CD4-positive, alpha-beta T cell treated with Interleukin-6 for 4 hours (primary cell): ENCODE data around the gene POLN.
"Not testable (repeated sequence)": the region's sequence is repeated elsewhere in the genome, so short reads cannot be mapped to it uniquely, and the experiment has no call there.

ENCODE experiments used
- DNase-seq: peaks from one replicate; pipeline ENCODE4 v3.0.0-alpha.2; 2020; ENCODE audit warnings: mixed read lengths

Gene POLN

DNA sequence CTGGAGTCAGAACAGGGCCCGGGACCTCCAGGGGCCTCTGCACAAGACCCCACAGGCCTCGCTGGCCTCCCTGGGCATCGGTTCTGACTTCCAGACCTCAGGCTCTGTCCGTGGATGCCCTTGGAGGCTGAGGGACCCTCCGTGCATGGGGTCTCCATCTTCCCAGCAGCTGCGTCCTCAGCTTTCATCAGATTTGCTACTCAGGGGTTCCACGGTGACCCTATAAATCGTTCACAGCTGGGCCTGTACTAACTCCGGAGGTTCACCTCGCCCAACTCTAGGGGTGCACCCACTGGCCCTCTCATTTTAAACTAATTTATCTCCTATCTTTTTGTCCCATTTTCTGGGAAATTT is 33.1 kb upstream of the POLN start:
- not testable (repeated sequence) for DNase-seq

- DNase-seq: no peak
Measured at GRCh38 chr4:2274320-2275043, 32.6 kb upstream of the POLN start.

GRCh38 chr4:2273657-2274319 is 31.9 kb upstream of the POLN start:
- DNase-seq: no peak

DNA sequence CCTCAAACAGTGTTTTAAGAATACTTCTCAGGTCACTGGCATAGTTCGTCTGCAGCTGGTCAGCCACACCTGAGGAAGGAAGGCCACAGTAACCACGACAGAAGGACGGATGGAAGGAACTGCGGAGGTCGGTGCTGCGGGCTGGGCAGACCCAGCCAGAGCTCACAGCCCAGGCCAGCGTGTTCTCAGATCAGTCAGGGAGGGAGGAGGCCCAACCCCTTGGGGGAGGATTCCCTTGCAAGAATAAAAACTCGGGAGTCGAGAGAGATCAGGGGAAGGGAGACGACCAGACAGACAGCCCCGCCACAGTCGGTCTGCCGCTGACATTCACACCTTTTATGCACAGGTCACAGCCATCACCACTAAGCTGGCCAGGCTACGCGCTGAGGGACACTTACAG is 31.3 kb upstream of the POLN start:
- DNase-seq: no peak

GRCh38 chr4:2272828-2273120 is 30.9 kb upstream of the POLN start:
- DNase-seq: no peak

GRCh38 chr4:2272026-2272827 is 30.3 kb upstream of the POLN start:
- no peak for DNase-seq

GRCh38 chr4:2271279-2272025 is 29.5 kb upstream of the POLN start:
- no peak for DNase-seq

DNA sequence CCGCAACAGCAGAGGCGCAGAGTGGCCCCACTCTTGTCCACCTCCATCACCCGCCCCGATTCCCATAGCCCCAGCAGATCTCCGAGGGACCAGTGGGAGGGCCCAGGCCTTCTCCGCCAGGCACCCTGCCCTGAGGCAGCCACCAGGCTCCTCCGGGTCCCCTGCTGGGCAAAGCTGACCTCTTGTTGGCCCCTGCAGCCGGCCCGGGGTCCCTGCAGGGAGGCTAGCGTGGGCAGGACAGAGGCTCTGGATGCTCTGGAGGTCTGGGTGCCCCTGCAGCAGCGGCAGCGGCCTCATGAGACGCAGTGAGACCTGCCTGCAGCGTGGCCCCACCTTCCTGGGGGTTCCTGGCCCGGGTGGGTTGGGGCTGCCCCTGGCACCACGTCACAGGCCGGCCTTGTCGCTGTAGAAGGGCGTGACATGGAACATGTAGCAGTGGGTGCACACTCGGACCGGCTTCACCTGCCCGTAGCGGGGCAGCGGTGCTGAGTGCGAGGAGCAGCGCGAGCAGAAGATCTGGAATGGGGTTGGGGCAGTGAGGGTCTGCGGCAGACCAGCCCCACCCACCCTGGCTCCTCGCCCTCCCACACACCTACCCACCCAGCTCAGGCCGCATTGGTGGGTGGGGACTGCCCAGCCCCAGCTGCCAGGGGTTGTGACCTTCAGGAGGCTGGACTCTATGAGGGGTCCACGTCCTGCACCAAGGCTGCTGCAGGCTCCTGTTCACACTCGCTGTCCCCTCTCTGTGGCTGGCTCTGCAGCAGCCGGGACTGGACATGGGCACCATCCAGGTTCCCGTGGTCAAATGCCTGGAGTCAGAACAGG is 28.6 kb upstream of the POLN start:
- DNase-seq: no peak

DNA sequence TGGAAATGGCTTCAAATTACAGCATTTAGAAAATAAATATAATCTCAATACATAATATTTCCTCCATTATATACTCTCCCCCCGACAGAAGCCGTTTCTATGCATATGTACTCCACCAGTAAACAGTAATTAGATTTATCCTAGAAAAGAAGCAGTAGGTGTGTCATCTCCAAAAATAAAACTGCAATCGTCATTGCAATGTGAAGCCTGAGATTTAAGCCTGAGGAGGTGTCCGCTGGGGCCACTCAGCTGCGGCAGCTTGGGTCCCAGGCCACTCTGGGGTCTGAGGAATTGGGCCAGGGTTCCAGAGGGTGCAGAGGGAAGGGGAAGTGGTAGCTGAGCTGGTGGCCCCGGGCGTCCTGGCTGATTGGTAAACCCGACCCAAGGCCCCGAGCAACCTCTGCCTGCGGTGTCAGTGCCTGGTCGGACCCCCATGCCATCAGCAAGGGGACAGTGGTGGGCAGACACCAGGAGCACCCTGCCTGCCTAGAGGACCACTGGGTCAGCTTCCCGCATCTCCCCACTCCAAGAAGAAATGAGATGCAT is 27.8 kb upstream of the POLN start:
- DNase-seq: no peak

DNA sequence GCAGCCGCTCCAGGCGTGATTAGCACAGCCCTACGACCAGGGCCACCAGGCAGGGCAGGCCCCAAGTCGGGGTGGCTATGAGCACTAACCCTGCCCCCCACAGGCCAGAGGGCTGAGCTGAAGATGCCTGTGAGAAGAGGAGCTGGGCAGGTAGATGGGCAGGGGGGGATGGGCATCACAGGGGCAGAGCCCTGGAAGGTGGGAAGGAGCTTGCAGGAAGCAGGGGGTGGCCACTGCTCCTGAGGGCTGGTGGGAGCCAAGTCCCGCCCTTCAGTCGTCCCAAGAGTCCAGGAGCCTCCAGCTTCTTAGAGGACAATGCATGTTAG is 27.2 kb upstream of the POLN start:
- DNase-seq: no peak

DNA sequence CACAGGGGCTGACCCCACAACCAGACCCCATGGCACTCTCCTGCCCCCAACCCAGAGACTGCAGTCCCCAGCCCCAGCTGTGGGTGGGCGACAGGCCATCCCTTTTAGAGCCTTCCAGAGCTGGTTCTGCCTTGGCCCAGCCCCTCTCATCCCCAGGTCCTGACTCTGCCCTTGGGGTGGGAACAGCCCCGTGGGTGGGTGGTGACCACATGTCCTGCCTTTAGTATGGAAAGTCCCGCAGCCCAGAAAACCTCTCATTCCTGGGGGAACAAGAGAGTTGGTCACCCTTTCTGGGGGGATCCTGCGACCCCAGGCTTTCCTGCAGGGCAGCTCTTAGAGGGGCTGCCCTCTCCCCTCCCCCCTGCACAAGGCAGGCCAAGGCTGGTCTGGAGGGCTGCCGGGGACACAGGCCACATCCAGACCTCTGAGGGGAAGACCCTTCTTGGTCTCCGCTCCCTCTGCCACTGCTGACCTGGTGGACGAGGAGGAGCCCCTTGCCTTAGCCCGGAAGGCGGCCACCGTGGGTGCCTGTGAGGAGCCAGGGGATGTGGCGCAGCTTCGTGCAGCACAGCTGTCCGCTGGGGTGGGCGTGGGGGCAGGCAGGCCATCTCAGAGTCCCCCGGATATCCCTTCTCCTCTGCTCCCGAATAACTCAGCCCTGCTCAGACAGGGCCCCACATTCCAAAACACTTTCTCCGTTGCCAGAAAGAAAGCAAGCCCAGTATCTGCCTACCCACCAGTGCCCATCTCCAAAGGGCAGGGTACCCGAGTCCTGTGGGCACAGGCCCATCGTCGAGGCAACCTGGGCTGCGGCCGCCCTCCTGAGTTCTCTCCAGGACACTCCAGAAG is 26.7 kb upstream of the POLN start:
- DNase-seq: no peak

DNA sequence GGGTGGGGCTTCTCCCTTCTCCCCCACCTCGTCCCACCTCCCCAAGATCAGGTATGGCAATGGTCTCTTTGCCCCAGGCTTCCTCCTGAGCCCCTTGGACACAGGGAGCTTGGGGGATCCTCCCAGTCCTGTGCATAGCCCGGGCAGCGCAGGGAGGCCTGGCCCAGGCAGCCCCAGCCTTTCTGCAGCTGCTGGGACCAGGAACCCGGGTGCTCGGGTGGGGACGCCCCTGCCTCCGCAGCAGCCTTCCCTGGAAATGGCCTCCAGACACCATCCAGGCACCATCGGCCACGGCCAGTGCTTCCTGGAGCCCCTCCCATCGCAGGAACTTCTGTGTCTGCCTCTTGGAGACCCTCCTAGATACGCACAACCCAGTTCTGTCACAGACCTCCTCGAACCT is 25.9 kb upstream of the POLN start:
- no peak for DNase-seq

GRCh38 chr4:2267320-2267811 is 25.4 kb upstream of the POLN start:
- no peak for DNase-seq

GRCh38 chr4:2266821-2267220 is 24.9 kb upstream of the POLN start:
- no peak for DNase-seq

DNA sequence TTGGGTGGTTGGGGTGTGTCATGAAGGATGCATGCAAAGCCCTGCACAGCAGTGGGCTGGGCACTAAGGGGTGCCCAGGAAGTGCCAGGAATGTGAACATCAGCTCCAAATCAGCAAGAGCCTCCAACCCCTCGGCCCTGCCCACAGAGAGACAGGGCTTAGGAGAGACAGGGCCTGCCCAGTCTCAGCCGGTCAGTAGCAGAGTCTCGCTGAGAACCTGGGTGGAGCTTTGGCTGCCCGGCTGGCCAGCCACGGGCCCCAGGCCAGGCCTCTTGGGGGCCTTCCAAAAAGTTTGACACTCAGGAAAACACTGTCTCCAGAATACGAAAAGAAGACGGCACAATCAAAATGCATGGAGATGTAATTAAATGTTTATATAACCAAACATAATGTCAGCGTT is 24.3 kb upstream of the POLN start:
- DNase-seq: no peak

- no peak for DNase-seq
Measured at GRCh38 chr4:2265113-2266110, 23.5 kb upstream of the POLN start.

- DNase-seq: no peak
Measured at GRCh38 chr4:2264481-2265041, 22.6 kb upstream of the POLN start.

- DNase-seq: no peak
Measured at GRCh38 chr4:2263926-2264321, 22.0 kb upstream of the POLN start.

DNA sequence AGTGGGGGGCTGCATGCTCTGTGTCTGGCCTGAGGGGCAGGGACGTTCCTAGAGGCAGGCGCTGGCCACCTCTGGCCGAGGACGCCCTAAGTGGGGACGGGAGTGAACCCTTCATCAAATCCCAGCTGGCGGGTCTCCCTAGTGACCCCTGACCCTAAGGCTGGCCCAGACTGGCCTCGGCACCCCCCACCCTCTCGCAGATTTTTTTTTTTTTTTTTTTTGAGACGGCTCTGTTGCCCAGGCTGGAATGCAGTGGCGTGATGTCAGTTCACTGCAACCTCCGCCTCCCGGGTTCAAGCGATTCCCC is 21.0 kb upstream of the POLN start:
- DNase-seq: no peak
